ENCODE measurements around the gene MAPK1. TPM values are rescaled to one million over a fixed set of nuclear protein-coding genes. Genes with fewer than 3 reads are reported as not detected.
A peak's percentile ranks its signal among the peaks of the same experiment; 100 is the strongest.

MAPK1 gene
- total and polyA plus RNA-seq, 9 of the 15 experiments (the other 6 are each of a cell fraction or from before 2014, with no cell fraction given): 46.3 to 575 (median 283) TPM

DNA sequence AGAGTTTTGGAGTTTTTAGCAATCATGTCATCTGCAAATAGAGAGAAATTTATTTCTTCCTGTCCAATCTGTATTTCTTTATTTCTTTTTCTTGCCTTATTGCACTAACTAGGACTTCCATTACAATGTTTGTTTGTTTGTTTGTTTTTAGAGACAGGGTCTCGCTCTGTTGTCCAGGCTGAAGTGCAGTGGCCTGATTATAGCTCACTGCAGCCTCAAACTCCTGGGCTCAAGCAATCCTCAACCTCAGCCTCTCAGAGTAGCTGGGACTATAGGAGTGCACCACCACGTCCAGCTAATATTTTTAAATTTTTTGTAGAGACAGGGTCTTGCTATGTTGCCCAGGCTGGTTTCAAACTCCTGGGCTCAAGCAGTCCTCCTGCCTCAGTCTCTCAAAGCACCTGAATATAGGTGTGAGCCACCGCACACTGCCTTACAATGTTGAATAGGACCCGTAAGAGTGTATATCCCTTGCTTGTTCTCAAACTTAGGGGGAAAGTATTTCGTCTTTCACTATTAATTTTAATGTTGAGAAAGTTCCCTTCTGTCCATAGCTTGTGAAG is 29.6 kb upstream of the MAPK1 start (continued):
- TF ChIP-seq, protein P1, sequence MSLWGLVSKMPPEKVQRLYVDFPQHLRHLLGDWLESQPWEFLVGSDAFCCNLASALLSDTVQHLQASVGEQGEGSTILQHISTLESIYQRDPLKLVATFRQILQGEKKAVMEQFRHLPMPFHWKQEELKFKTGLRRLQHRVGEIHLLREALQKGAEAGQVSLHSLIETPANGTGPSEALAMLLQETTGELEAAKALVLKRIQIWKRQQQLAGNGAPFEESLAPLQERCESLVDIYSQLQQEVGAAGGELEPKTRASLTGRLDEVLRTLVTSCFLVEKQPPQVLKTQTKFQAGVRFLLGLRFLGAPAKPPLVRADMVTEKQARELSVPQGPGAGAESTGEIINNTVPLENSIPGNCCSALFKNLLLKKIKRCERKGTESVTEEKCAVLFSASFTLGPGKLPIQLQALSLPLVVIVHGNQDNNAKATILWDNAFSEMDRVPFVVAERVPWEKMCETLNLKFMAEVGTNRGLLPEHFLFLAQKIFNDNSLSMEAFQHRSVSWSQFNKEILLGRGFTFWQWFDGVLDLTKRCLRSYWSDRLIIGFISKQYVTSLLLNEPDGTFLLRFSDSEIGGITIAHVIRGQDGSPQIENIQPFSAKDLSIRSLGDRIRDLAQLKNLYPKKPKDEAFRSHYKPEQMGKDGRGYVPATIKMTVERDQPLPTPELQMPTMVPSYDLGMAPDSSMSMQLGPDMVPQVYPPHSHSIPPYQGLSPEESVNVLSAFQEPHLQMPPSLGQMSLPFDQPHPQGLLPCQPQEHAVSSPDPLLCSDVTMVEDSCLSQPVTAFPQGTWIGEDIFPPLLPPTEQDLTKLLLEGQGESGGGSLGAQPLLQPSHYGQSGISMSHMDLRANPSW (CRISPR knock-in tag; IDR thresholded peaks at IDR 0.05): no peak
- TF ChIP-seq, protein P2, sequence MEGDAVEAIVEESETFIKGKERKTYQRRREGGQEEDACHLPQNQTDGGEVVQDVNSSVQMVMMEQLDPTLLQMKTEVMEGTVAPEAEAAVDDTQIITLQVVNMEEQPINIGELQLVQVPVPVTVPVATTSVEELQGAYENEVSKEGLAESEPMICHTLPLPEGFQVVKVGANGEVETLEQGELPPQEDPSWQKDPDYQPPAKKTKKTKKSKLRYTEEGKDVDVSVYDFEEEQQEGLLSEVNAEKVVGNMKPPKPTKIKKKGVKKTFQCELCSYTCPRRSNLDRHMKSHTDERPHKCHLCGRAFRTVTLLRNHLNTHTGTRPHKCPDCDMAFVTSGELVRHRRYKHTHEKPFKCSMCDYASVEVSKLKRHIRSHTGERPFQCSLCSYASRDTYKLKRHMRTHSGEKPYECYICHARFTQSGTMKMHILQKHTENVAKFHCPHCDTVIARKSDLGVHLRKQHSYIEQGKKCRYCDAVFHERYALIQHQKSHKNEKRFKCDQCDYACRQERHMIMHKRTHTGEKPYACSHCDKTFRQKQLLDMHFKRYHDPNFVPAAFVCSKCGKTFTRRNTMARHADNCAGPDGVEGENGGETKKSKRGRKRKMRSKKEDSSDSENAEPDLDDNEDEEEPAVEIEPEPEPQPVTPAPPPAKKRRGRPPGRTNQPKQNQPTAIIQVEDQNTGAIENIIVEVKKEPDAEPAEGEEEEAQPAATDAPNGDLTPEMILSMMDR (IDR thresholded peaks at IDR 0.05 in 2 of 3, conservative IDR thresholded peaks at IDR 0.05 in 1 of 3; ENCODE audit: insufficient read depth in 2 of 3, low read depth in 1 of 3, low read length in 3 of 3): no peak
- TF ChIP-seq CBX5 (IDR thresholded peaks at IDR 0.05; ENCODE audit: borderline replicate concordance, low read depth) (no peak), ESRRB (CRISPR knock-in tag; IDR thresholded peaks at IDR 0.05; ENCODE audit: borderline replicate concordance) (no peak), ZSCAN29 (IDR thresholded peaks at IDR 0.05) (no peak), TGIF2 (CRISPR knock-in tag; IDR thresholded peaks at IDR 0.05) (no peak), ZNF778 (CRISPR knock-in tag; IDR thresholded peaks at IDR 0.05) (0 out of 2 replicates have a peak, but pooled peaks have one; percentile 69), CHD4 (IDR thresholded peaks at IDR 0.05; ENCODE audit: insufficient read depth, insufficient replicate concordance, low read depth, low read length, poor library complexity, severe bottlenecking) (no peak), ZNF785 (CRISPR knock-in tag; IDR thresholded peaks at IDR 0.05) (0 out of 2 replicates have a peak, but pooled peaks have one; percentile 41), ZNF140 (CRISPR knock-in tag; IDR thresholded peaks at IDR 0.05) (peak; percentile 56; the same call in 1 of the 2 replicates), BDP1 (IDR thresholded peaks at IDR 0.05; ENCODE audit: insufficient read depth, insufficient read length) (no peak), CXXC5 (CRISPR knock-in tag; IDR thresholded peaks at IDR 0.05) (peak; percentile 24; the same call in 1 of the 2 replicates), ZNF121 (CRISPR knock-in tag; conservative IDR thresholded peaks at IDR 0.05) (peak; percentile 98), NR2F6 (CRISPR knock-in tag; IDR thresholded peaks at IDR 0.05) (0 out of 2 replicates have a peak, but pooled peaks have one; percentile 26), GABPB1 (CRISPR knock-in tag; IDR thresholded peaks at IDR 0.05) (no peak), NFATC3 (IDR thresholded peaks at IDR 0.05) (no peak), NR4A1 (CRISPR knock-in tag; IDR thresholded peaks at IDR 0.05) (peak; percentile 11; the same call in 1 of the 2 replicates), NR4A1 (tag; IDR thresholded peaks at IDR 0.05) (no peak)
- TF ChIP-seq, protein P3, sequence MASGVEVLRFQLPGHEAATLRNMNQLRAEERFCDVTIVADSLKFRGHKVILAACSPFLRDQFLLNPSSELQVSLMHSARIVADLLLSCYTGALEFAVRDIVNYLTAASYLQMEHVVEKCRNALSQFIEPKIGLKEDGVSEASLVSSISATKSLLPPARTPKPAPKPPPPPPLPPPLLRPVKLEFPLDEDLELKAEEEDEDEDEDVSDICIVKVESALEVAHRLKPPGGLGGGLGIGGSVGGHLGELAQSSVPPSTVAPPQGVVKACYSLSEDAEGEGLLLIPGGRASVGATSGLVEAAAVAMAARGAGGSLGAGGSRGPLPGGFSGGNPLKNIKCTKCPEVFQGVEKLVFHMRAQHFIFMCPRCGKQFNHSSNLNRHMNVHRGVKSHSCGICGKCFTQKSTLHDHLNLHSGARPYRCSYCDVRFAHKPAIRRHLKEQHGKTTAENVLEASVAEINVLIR (CRISPR knock-in tag; IDR thresholded peaks at IDR 0.05): 0 out of 2 replicates have a peak, but pooled peaks have one; percentile 30
- TF ChIP-seq, protein P4, sequence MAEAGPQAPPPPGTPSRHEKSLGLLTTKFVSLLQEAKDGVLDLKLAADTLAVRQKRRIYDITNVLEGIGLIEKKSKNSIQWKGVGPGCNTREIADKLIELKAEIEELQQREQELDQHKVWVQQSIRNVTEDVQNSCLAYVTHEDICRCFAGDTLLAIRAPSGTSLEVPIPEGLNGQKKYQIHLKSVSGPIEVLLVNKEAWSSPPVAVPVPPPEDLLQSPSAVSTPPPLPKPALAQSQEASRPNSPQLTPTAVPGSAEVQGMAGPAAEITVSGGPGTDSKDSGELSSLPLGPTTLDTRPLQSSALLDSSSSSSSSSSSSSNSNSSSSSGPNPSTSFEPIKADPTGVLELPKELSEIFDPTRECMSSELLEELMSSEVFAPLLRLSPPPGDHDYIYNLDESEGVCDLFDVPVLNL (CRISPR knock-in tag; IDR thresholded peaks at IDR 0.05; ENCODE audit: low read depth): no peak
- TF ChIP-seq, protein P5, sequence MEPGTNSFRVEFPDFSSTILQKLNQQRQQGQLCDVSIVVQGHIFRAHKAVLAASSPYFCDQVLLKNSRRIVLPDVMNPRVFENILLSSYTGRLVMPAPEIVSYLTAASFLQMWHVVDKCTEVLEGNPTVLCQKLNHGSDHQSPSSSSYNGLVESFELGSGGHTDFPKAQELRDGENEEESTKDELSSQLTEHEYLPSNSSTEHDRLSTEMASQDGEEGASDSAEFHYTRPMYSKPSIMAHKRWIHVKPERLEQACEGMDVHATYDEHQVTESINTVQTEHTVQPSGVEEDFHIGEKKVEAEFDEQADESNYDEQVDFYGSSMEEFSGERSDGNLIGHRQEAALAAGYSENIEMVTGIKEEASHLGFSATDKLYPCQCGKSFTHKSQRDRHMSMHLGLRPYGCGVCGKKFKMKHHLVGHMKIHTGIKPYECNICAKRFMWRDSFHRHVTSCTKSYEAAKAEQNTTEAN (CRISPR knock-in tag; IDR thresholded peaks at IDR 0.05): 0 out of 2 replicates have a peak, but pooled peaks have one; percentile 27
